ENCODE data around the gene LATS1. TPM values are rescaled to one million over a fixed set of nuclear protein-coding genes. Genes with fewer than 3 reads are reported as not detected.

LATS1 gene
- total RNA-seq (2013) = 22.9 TPM
- polyA plus RNA-seq (10 to 100 TPM in 2 of 3 donors, 1 to 10 TPM in 1; 5.2 to 10.3 (median 10.1) TPM), polyA minus RNA-seq (13.4 and 23.1 TPM in 2 replicates), total RNA-seq (28.5 to 131 (median 45.8) reads per million in 11 experiments)

- H3K27me3 Mint-ChIP-seq (ENCODE audit: low read depth in 3 of 3) = peaks cover 0 to 2% (median 2%) of the 10 kb centered on the region in 3 donors
- under 1% methylated on average over 81 of the region's 82 CpGs for WGBS (ENCODE audit: insufficient coverage)
- TF ChIP-seq CTCF (IDR thresholded peaks at IDR 0.05) = no peak
- Histone ChIP-seq H3K4me2 (replicated peaks; ENCODE audit: extremely low read depth, low read length, poor library complexity, severe bottlenecking) (peak within 1 kb of the TSS; percentile 90), H4K20me1 (ENCODE audit: insufficient read depth, low read length) (peaks cover 25% of the 10 kb centered on the region), H3K4me1 (ENCODE audit: control insufficient read depth in 1 of 2, insufficient read depth in 2 of 2, low read length in 2 of 2) (peaks cover 17 to 30% of the 10 kb centered on the region in 2 donors), H3K79me2 (ENCODE audit: insufficient read depth, low read length) (peaks cover 60% of the 10 kb centered on the region), H3K4me3 (replicated peaks in 1 of 3; ENCODE audit: low read depth in 2 of 3, low read length in 3 of 3) (peak within 1 kb of the TSS; percentile 84 to 90 (median 88)), H3K27me3 (ENCODE audit: control insufficient read depth in 2 of 2, insufficient read depth in 2 of 2, low read length in 2 of 2) (no peaks in the 10 kb centered on the region), H3K9ac (ENCODE audit: insufficient read depth, low read length, poor library complexity, severe bottlenecking) (peak within 1 kb of the TSS; percentile 98), H3K27ac (ENCODE audit: low read depth in 1 of 2, low read length in 2 of 2) (peak within 1 kb of the TSS; percentile 83 to 97), H3K36me3 (replicated peaks in 1 of 2; ENCODE audit: control insufficient read depth in 1 of 2, insufficient read depth in 2 of 2, low read length in 2 of 2) (no peaks in the 10 kb centered on the region), H3K9me3 (replicated peaks in 1 of 2; ENCODE audit: control insufficient read depth in 1 of 2, insufficient read depth in 1 of 2, low read length in 2 of 2) (no peaks in the 10 kb centered on the region), H2AFZ (ENCODE audit: insufficient read depth, low read depth, low read length, poor library complexity, severe bottlenecking) (peak within 1 kb of the TSS; percentile 96)
- peak within 1 kb of the TSS; percentile 94 to 96 (median 95) for H3K27ac Mint-ChIP-seq
- H3K4me1 Mint-ChIP-seq = peaks cover 20% of the 10 kb centered on the region
- peak; percentile 68 to 80 (median 76) for DNase-seq
- intact Hi-C loops (cut with micrococcal nuclease) = loop anchor here (5.0 kb wide), 1 partner anchor 34 kb away; no protein-coding TSS in a partner anchor
- no peaks in the 10 kb centered on the region for H3K9me3 Mint-ChIP-seq
- H3K36me3 Mint-ChIP-seq = peaks cover 3 to 10% of the 10 kb centered on the region in 2 donors
- peak within 1 kb of the TSS; percentile 96 for H3K4me3 Mint-ChIP-seq
Measured at GRCh38 chr6:149717588-149718458, at the start of gene LATS1. Gene LATS1 (minus strand): TSS chr6:149718101. CDS start chr6:149702126, 15,975 bp downstream.

- peaks cover 77% of the 10 kb centered on the region for H4K20me1 ChIP-seq (ENCODE audit: insufficient read depth, low read length)
- H3K4me1 ChIP-seq (ENCODE audit: control insufficient read depth in 1 of 2, insufficient read depth in 2 of 2, low read length in 2 of 2) = peaks cover 19 to 20% of the 10 kb centered on the region in 2 donors
- peaks cover 91% of the 10 kb centered on the region for H3K79me2 ChIP-seq (ENCODE audit: insufficient read depth, low read length)
- no peak overlapping the region for H3K4me3 ChIP-seq (replicated peaks in 1 of 3; ENCODE audit: low read depth in 2 of 3, low read length in 3 of 3)
- WGBS (ENCODE audit: insufficient coverage) = no CpG with 5 or more reads among the region's 3 CpGs
- H3K4me1 Mint-ChIP-seq = peaks cover 28% of the 10 kb centered on the region
- peaks cover 24 to 46% of the 10 kb centered on the region in 2 donors for H3K36me3 Mint-ChIP-seq
- H2AFZ ChIP-seq (ENCODE audit: insufficient read depth, low read depth, low read length, poor library complexity, severe bottlenecking) = no peak overlapping the region
- peak in 2 of 3 donors; percentile 33 to 66 for DNase-seq
- TF ChIP-seq CTCF (IDR thresholded peaks at IDR 0.05) = no peak
- H3K27me3 Mint-ChIP-seq (ENCODE audit: low read depth in 3 of 3) = no peaks in the 10 kb centered on the region
- H3K9me3 Mint-ChIP-seq = peaks cover 0 to 10% (median 4%) of the 10 kb centered on the region in 7 donors
- no peaks in the 10 kb centered on the region for H3K27me3 ChIP-seq (ENCODE audit: control insufficient read depth in 2 of 2, insufficient read depth in 2 of 2, low read length in 2 of 2)
- H3K9me3 ChIP-seq (replicated peaks in 1 of 2; ENCODE audit: control insufficient read depth in 1 of 2, insufficient read depth in 1 of 2, low read length in 2 of 2) = no peaks in the 10 kb centered on the region
- H3K4me2 ChIP-seq (replicated peaks; ENCODE audit: extremely low read depth, low read length, poor library complexity, severe bottlenecking) = no peak overlapping the region
- peaks cover 16 to 48% of the 10 kb centered on the region in 2 donors for H3K36me3 ChIP-seq (replicated peaks in 1 of 2; ENCODE audit: control insufficient read depth in 1 of 2, insufficient read depth in 2 of 2, low read length in 2 of 2)
- peak overlapping the region in 1 of 2 donors; percentile 35 for H3K4me3 Mint-ChIP-seq
- H3K27ac Mint-ChIP-seq = peak overlapping the region; percentile 74 to 89 (median 86)
- intact Hi-C loops (cut with micrococcal nuclease) = no loop called here
- no peak overlapping the region for H3K9ac ChIP-seq (ENCODE audit: insufficient read depth, low read length, poor library complexity, severe bottlenecking)
- peak overlapping the region in 1 of 2 donors; percentile 47 for H3K27ac ChIP-seq (ENCODE audit: low read depth in 1 of 2, low read length in 2 of 2)
Measured at GRCh38 chr6:149766156-149766769, 48.4 kb upstream of the LATS1 start.

Measured in CD14-positive monocyte (primary cell).